Activated naive CD4-positive, alpha-beta T cell treated with anti-CD3 and anti-CD28 coated beads, Interleukin-2, amount 50 U/mL, for 24 hours (primary cell): Measurements from ENCODE around the gene CD44.

Source experiments
- H3K27ac Mint-ChIP-seq: one replicate; pipeline ENCODE4 v1.8.0; 2021; ENCODE audit warnings: mild to moderate bottlenecking, mixed read lengths
- H3K27me3 Mint-ChIP-seq: one replicate; pipeline ENCODE4 v1.8.0; 2021; ENCODE audit warnings: mixed read lengths
- H3K36me3 Mint-ChIP-seq: one replicate; pipeline ENCODE4 v1.8.0; 2021; ENCODE audit warnings: mixed read lengths
- H3K4me1 Mint-ChIP-seq: one replicate; pipeline ENCODE4 v1.8.0; 2021; ENCODE audit warnings: mixed read lengths
- H3K4me3 Mint-ChIP-seq: one replicate; pipeline ENCODE4 v1.8.0; 2021; ENCODE audit warnings: mild to moderate bottlenecking, mixed read lengths
- H3K9me3 Mint-ChIP-seq: one replicate; pipeline ENCODE4 v1.8.0; 2021; ENCODE audit warnings: mixed read lengths

The CD44 gene

GRCh38 chr11:35157814-35158700, 19.1 kb downstream of the CD44 start:
- Mint-ChIP-seq H3K4me3 (peak overlapping the region; percentile 63), H3K27ac (peak overlapping the region; percentile 94), H3K27me3 (no peaks in the 10 kb centered on the region), H3K9me3 (peaks cover 4% of the 10 kb centered on the region), H3K36me3 (peaks cover 60% of the 10 kb centered on the region), H3K4me1 (peaks cover 99% of the 10 kb centered on the region)

GRCh38 chr11:35158701-35159510, 19.9 kb downstream of the CD44 start:
- Mint-ChIP-seq H3K27me3 (no peaks in the 10 kb centered on the region), H3K4me3 (peak overlapping the region; percentile 76), H3K27ac (peak overlapping the region; percentile 91), H3K9me3 (no peaks in the 10 kb centered on the region), H3K4me1 (peaks cover 99% of the 10 kb centered on the region), H3K36me3 (peaks cover 55% of the 10 kb centered on the region)

- Mint-ChIP-seq H3K4me3 (peak overlapping the region; percentile 76), H3K36me3 (peaks cover 49% of the 10 kb centered on the region), H3K27ac (peak overlapping the region; percentile 91), H3K4me1 (peaks cover 99% of the 10 kb centered on the region), H3K27me3 (no peaks in the 10 kb centered on the region), H3K9me3 (no peaks in the 10 kb centered on the region)
Measured at GRCh38 chr11:35160246-35160824, 21.4 kb downstream of the CD44 start.

GRCh38 chr11:35160902-35161597, 22.1 kb downstream of the CD44 start:
- Mint-ChIP-seq H3K4me3 (peak overlapping the region; percentile 76), H3K36me3 (peaks cover 46% of the 10 kb centered on the region), H3K4me1 (peaks cover 99% of the 10 kb centered on the region), H3K27ac (peak overlapping the region; percentile 91), H3K27me3 (no peaks in the 10 kb centered on the region), H3K9me3 (no peaks in the 10 kb centered on the region)

GRCh38 chr11:35162745-35163144, 23.8 kb downstream of the CD44 start:
- Mint-ChIP-seq H3K27me3 (no peaks in the 10 kb centered on the region), H3K4me3 (peak overlapping the region; percentile 76), H3K9me3 (no peaks in the 10 kb centered on the region), H3K4me1 (peaks cover 100% of the 10 kb centered on the region), H3K27ac (peak overlapping the region; percentile 88), H3K36me3 (peaks cover 41% of the 10 kb centered on the region)

DNA sequence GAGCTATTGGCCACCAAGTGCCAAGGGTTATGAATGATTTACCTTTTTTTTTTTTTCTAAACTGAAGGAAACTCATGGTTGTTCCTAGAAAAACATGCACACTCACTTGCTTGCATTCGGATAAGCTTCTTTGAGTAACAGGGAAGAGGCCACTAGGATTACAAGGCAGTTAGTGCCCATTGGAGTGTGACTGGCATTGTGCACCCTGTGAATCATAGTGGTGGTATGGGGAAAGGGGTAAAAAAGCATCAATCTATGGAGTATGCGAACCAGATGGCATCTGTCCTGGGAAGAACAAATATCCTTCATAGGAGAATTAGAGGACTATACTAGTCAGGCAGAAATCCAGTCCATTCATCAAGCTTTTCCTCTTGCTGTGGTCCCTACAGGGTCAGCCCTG, 24.2 kb downstream of the CD44 start:
- peaks cover 39% of the 10 kb centered on the region for H3K36me3 Mint-ChIP-seq

GRCh38 chr11:35163702-35164496, 24.9 kb downstream of the CD44 start:
- Mint-ChIP-seq H3K9me3 (no peaks in the 10 kb centered on the region), H3K4me1 (peaks cover 100% of the 10 kb centered on the region), H3K27ac (peak overlapping the region; percentile 88), H3K4me3 (peak overlapping the region; percentile 76), H3K36me3 (peaks cover 44% of the 10 kb centered on the region), H3K27me3 (no peaks in the 10 kb centered on the region)

More for the DNA sequence above, 24.2 kb downstream of the CD44 start:
- peaks cover 100% of the 10 kb centered on the region for H3K4me1 Mint-ChIP-seq
- H3K9me3 Mint-ChIP-seq, result no peaks in the 10 kb centered on the region
- H3K27ac Mint-ChIP-seq, result peak overlapping the region; percentile 88
- peak overlapping the region; percentile 76 for H3K4me3 Mint-ChIP-seq
- no peaks in the 10 kb centered on the region for H3K27me3 Mint-ChIP-seq

DNA sequence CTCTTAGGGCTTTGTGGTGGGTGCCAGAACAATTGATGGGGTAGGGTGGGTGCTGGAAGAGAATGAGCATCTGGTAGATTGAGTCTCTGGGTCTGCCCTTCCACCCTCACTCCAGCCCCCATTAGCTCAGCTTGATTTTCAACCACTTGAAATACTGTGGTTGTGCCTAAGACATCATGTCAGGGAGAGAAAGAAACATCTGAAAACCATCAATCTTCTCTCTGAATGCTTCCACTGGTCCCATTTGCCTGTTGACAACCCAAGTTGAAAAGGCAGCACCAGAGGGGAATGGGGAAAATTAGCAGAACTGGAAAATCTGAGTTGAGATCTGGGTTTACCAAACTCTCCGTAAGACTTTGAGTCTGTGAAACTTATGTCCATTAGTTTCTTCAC, 26.1 kb downstream of the CD44 start:
- H3K36me3 Mint-ChIP-seq, result peaks cover 48% of the 10 kb centered on the region
- peak overlapping the region; percentile 83 for H3K4me3 Mint-ChIP-seq
- H3K9me3 Mint-ChIP-seq, result no peaks in the 10 kb centered on the region
- peaks cover 100% of the 10 kb centered on the region for H3K4me1 Mint-ChIP-seq
- H3K27me3 Mint-ChIP-seq, result no peaks in the 10 kb centered on the region
- peak overlapping the region; percentile 97 for H3K27ac Mint-ChIP-seq

DNA sequence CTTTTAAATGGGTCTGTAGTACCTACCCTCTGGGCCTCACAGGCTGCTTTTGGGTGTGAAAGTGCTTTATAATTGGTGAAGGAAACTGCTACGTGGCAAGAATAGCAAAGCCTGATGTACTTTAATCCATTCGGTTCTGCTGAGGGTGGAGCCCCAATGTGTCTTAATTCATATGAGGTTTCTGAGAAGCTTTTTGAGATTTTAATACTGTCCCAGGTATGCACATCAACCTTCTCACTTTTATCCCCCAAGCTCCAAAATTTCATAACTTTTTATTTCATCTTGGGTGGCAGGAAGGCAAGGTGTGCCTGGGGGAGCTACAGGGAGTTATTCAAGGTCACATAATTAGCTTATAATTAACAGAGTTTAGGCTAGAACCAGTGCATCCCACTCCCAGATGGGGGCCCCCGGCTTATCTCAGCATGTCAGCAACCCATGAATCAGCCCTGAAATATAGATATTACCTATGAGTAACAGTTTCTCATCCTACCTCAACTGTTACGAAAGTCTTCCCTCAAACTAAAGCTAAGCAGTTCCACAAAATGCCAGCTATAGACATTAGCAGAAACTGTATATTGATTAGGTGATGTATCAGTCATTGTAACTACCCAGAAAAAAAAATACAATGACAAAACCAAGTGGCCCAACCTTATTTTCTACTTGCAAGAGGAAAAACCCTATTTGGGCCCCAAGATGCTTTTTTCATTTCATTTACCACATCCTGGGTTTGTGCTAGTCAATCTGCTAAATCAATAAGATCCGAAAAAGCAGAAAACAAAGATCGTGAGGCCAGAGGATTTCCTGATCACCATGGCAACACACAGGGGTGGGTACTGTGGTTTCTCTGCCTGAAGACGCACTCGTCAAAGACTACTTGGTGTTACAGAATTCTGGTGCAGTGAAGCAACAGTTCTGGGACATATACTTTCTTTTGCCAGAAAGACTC, 26.7 kb downstream of the CD44 start:
- H3K27ac Mint-ChIP-seq, result peak overlapping the region; percentile 97
- no peaks in the 10 kb centered on the region for H3K27me3 Mint-ChIP-seq
- no peaks in the 10 kb centered on the region for H3K9me3 Mint-ChIP-seq
- H3K4me1 Mint-ChIP-seq, result peaks cover 100% of the 10 kb centered on the region
- peaks cover 42% of the 10 kb centered on the region for H3K36me3 Mint-ChIP-seq
- peak overlapping the region; percentile 83 for H3K4me3 Mint-ChIP-seq

DNA sequence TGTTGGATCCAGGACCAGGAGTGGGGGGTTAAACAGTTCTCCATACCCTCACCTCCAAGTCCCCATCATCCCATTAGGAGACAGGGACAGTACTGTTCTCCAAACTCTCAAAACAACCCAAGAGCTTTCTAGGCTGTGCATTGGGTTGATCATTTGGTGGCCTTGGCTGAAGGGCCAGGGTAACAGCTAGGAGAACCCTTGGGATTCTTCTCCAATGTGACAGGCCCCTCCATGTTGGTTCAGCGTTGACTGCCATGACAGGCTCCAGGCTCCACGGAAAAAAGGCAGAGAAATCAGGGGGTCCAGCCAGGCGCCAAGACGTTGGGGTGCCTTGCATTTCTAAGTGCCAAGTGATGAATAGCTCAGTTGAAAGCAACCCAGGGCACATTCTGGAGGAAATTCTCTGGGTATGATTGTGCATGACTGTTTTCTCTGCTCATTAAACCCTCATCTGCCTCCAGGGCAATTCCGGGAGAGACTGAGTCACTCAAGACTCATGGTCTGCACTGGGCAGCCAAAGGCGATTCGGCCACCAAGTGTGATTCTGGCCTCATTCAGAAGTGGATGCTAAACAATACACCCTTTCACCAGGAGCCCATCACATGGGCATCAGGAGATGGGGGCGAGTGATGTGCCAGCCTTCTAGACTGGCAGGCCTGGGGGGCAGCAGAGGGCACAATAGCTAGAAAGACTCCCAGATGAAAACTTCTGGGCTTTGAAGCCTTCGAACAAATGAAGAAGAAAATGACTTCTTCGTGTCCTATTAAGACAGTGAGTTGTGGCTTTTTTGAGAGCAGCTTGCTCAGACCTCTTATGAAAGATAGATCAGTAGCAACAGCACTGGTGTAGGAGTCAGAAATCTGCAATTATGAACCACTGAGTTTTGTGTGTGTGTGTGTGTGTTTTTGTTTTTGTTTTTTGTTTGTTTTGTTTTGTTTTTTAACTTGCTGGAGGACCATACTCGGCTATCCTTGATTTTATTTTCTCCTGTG, 27.7 kb downstream of the CD44 start:
- peak overlapping the region; percentile 83 for H3K4me3 Mint-ChIP-seq

GRCh38 chr11:35167426-35167954, 28.5 kb downstream of the CD44 start:
- Mint-ChIP-seq H3K36me3 (peaks cover 38% of the 10 kb centered on the region), H3K4me1 (peaks cover 100% of the 10 kb centered on the region), H3K4me3 (peak overlapping the region; percentile 83), H3K27ac (peak overlapping the region; percentile 97), H3K9me3 (no peaks in the 10 kb centered on the region), H3K27me3 (no peaks in the 10 kb centered on the region)

More for the DNA sequence above, 27.7 kb downstream of the CD44 start:
- Mint-ChIP-seq H3K27ac (peak overlapping the region; percentile 97), H3K27me3 (no peaks in the 10 kb centered on the region), H3K4me1 (peaks cover 100% of the 10 kb centered on the region), H3K9me3 (no peaks in the 10 kb centered on the region), H3K36me3 (peaks cover 40% of the 10 kb centered on the region)

DNA sequence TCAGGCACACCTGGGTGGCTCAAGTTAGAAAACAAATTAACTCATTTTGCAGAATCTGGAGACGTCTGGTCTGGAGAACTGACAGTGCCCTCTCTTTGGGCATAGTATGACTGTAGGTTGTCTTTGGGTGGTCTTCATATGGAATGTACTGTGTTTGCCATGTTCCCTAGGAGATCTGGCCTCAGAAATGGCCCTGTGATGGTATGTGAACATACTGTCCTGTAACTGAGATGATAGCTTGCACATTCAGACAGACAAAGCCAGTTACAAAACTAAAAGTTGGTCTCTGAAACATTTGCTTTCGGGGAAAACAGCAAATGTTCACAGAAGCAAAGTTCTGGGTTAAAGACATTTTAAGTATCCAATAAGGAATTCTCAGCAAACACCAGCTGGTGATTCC, 29.7 kb downstream of the CD44 start:
- Mint-ChIP-seq H3K27me3 (no peaks in the 10 kb centered on the region), H3K4me3 (peak overlapping the region; percentile 69), H3K36me3 (peaks cover 40% of the 10 kb centered on the region), H3K4me1 (peaks cover 100% of the 10 kb centered on the region), H3K27ac (peak overlapping the region; percentile 97), H3K9me3 (no peaks in the 10 kb centered on the region)
